ENCODE results near the gene ZBTB39. TPM values are rescaled to one million over a fixed set of nuclear protein-coding genes. Genes with fewer than 3 reads are reported as not detected.

Gene ZBTB39
- polyA plus RNA-seq, 6 donors from 2014 or later, result 2.0 to 4.8 (median 2.6) TPM

GRCh38 chr12:56954057-56954957, 52.0 kb downstream of the ZBTB39 start:
- Mint-ChIP-seq H3K27me3 (peaks cover 5 to 20% (median 15%) of the 10 kb centered on the region in 3 donors), H3K4me3 (no peak overlapping the region), H3K9me3 (peaks cover 0 to 17% (median 8%) of the 10 kb centered on the region in 7 donors), H3K4me1 (no peaks in the 10 kb centered on the region), H3K36me3 (peaks cover 13 to 19% of the 10 kb centered on the region in 2 donors), H3K27ac (no peak overlapping the region)
- no peak for DNase-seq
- ATAC-seq (ENCODE audit: low read depth in 2 of 2), result no peak

GRCh38 chr12:56953314-56953713, 53.0 kb downstream of the ZBTB39 start:
- Mint-ChIP-seq H3K27me3 (peaks cover 4 to 17% (median 11%) of the 10 kb centered on the region in 3 donors), H3K4me1 (no peaks in the 10 kb centered on the region), H3K4me3 (no peak overlapping the region), H3K36me3 (peaks cover 13 to 16% of the 10 kb centered on the region in 2 donors), H3K9me3 (peaks cover 0 to 15% (median 8%) of the 10 kb centered on the region in 7 donors), H3K27ac (no peak overlapping the region)
- no peak for ATAC-seq (ENCODE audit: low read depth in 2 of 2)
- DNase-seq, result no peak

- H3K4me1 Mint-ChIP-seq, result no peaks in the 10 kb centered on the region
- peaks cover 6 to 8% of the 10 kb centered on the region in 2 donors for H3K36me3 Mint-ChIP-seq
- ATAC-seq (ENCODE audit: low read depth in 2 of 2), result no peak
- H3K4me3 Mint-ChIP-seq, result no peak overlapping the region
- peaks cover 0 to 13% (median 0%) of the 10 kb centered on the region in 7 donors for H3K9me3 Mint-ChIP-seq
- peaks cover 0 to 10% (median 9%) of the 10 kb centered on the region in 3 donors for H3K27me3 Mint-ChIP-seq
- no peak overlapping the region for H3K27ac Mint-ChIP-seq
- no peak for DNase-seq
These were observed 54.6 kb downstream of the ZBTB39 start for GRCh38 chr12:56951582-56952339.

- Mint-ChIP-seq H3K27me3 (peaks cover 0 to 12% (median 9%) of the 10 kb centered on the region in 3 donors), H3K4me3 (no peak overlapping the region), H3K27ac (no peak overlapping the region), H3K4me1 (no peaks in the 10 kb centered on the region), H3K36me3 (peaks cover 6 to 8% of the 10 kb centered on the region in 2 donors), H3K9me3 (peaks cover 0 to 31% (median 8%) of the 10 kb centered on the region in 7 donors)
- DNase-seq (no peak), ATAC-seq (ENCODE audit: low read depth in 2 of 2) (no peak)
These were observed 57.5 kb downstream of the ZBTB39 start for GRCh38 chr12:56948881-56949280.

Other genes starting within 250 kb of the ZBTB39 start
- gene HSD17B6, start 243.2 kb downstream of the ZBTB39 start, polyA plus RNA-seq (ENCODE audit: low read depth in 6 of 6), result under 1 TPM in 5 of 6 donors, not detected in 1; 0.20 to 0.91 (median 0.60) TPM
- not detected for gene SDR9C7, start 72.1 kb downstream of the ZBTB39 start, polyA plus RNA-seq (ENCODE audit: low read depth in 6 of 6)
- gene RDH16, start 48.9 kb downstream of the ZBTB39 start, polyA plus RNA-seq (ENCODE audit: low read depth in 6 of 6), result under 1 TPM in 1 of 6 donors, not detected in 5; 0.41 TPM
- not detected for gene TAC3, start 10.0 kb upstream of the ZBTB39 start, polyA plus RNA-seq (ENCODE audit: low read depth in 6 of 6)
- gene MYO1A, start 43.6 kb upstream of the ZBTB39 start, polyA plus RNA-seq (ENCODE audit: low read depth in 6 of 6), result not detected
- 1 to 10 TPM; 3.9 to 7.1 (median 5.9) TPM for gene NEMP1, start 72.2 kb upstream of the ZBTB39 start, polyA plus RNA-seq (ENCODE audit: low read depth in 6 of 6)
- 1 to 10 TPM in 5 of 6 donors, under 1 TPM in 1; 0.54 to 2.6 (median 1.6) TPM for gene NAB2, start 82.6 kb upstream of the ZBTB39 start, polyA plus RNA-seq (ENCODE audit: low read depth in 6 of 6)
- 100 to 1,000 TPM in 5 of 6 donors, 10 to 100 TPM in 1; 88.2 to 172 (median 159) TPM for gene STAT6, start 104.8 kb upstream of the ZBTB39 start, polyA plus RNA-seq (ENCODE audit: low read depth in 6 of 6)
- gene LRP1, start 121.9 kb upstream of the ZBTB39 start, polyA plus RNA-seq (ENCODE audit: low read depth in 6 of 6), result under 1 TPM in 3 of 6 donors, not detected in 3; 0.04 to 0.55 (median 0.09) TPM
- not detected for gene LRP1-AS, start 141.1 kb upstream of the ZBTB39 start, polyA plus RNA-seq (ENCODE audit: low read depth in 6 of 6)
- gene NXPH4, start 210.2 kb upstream of the ZBTB39 start, polyA plus RNA-seq (ENCODE audit: low read depth in 6 of 6), result 1 to 10 TPM; 1.2 to 4.9 (median 2.8) TPM
- 100 to 1,000 TPM; 160 to 183 (median 173) TPM for gene SHMT2, start 223.2 kb upstream of the ZBTB39 start, polyA plus RNA-seq (ENCODE audit: low read depth in 6 of 6)
- gene STAC3, start 244.6 kb upstream of the ZBTB39 start, polyA plus RNA-seq (ENCODE audit: low read depth in 6 of 6), result under 1 TPM in 4 of 6 donors, not detected in 2; 0.32 to 0.43 (median 0.38) TPM